PC-3 (cell line): ENCODE data around the gene METTL3. TPM values are rescaled to one million over a fixed set of nuclear protein-coding genes. Genes with fewer than 3 reads are reported as not detected.

Experiments used
- ATAC-seq: fragments of 200-7000 bp; cut with Tn5 transposase; 2 replicates; pipeline ENCODE4 v1.9.1; 2020; ENCODE audit warnings: mild to moderate bottlenecking, moderate library complexity
- BruUV-seq: library from RNA; stranded (reverse); fragments of 400-500 nt; replicated peaks from 2 replicates; lab custom pipeline; 2021; lab: Mats Ljungman, UMichigan
- CTCF ChIA-PET: fragments of 300-600 bp; sonication (Branson Sonifier 250); formaldehyde crosslinking; loops from one replicate; lab custom pipeline; 2022; ENCODE audit warnings: antibody characterized with exemption; lab: Charles Lee
- POLR2A ChIA-PET: fragments of 300-600 bp; sonication (Branson Sonifier 250); formaldehyde crosslinking; loops from one replicate; lab custom pipeline; 2022; ENCODE audit warnings: antibody characterized with exemption; ENCODE audit not compliant: unreplicated experiment; lab: Charles Lee
- DNase-seq: peaks from one replicate; pipeline ENCODE4 v3.0.0-alpha.2; 2015
- H2AFZ ChIP-seq: fragments of 300-600 bp; sonication (generic); 2 replicates; pipeline ENCODE4 v1.6.0; 2016; ENCODE audit warnings: antibody characterized with exemption, low read length
- H3F3A ChIP-seq: fragments of 300-600 bp; sonication (generic); one replicate; pipeline ENCODE4 v1.6.0; 2017; ENCODE audit warnings: antibody characterized with exemption, low read length, control low read depth, mild to moderate bottlenecking; ENCODE audit not compliant: unreplicated experiment
- H3K27ac ChIP-seq: fragments of 300-600 bp; sonication (generic); 2 replicates; pipeline ENCODE4 v1.5.1; 2016; ENCODE audit warnings: mild to moderate bottlenecking, low read length
- H3K27me3 ChIP-seq: fragments of 300-600 bp; sonication (generic); 2 replicates; pipeline ENCODE4 v1.6.1; 2016; ENCODE audit warnings: low read length, mixed read lengths
- H3K36me3 ChIP-seq: fragments of 300-600 bp; sonication (generic); 2 replicates; pipeline ENCODE4 v1.6.1; 2016; ENCODE audit warnings: low read depth, mixed run types, low read length, mixed read lengths
- H3K4me1 ChIP-seq: fragments of 300-600 bp; sonication (generic); 2 replicates; pipeline ENCODE4 v1.5.1; 2016; ENCODE audit warnings: low read length; ENCODE audit not compliant: insufficient read depth
- H3K4me2 ChIP-seq: fragments of 300-600 bp; sonication (generic); 2 replicates; pipeline ENCODE4 v1.6.0; 2016; ENCODE audit warnings: low read length
- H3K4me3 ChIP-seq: fragments of 300-600 bp; sonication (generic); 2 replicates; pipeline ENCODE4 v1.5.1; 2016; ENCODE audit warnings: mild to moderate bottlenecking, low read length, mixed read lengths
- H3K79me2 ChIP-seq: fragments of 300-600 bp; sonication (generic); 2 replicates; pipeline ENCODE4 v1.6.1; 2017; ENCODE audit warnings: low read length, mixed read lengths
- H3K9ac ChIP-seq: fragments of 300-600 bp; sonication (generic); 2 replicates; pipeline ENCODE4 v1.6.0; 2016; ENCODE audit warnings: mild to moderate bottlenecking, low read length
- H3K9me2 ChIP-seq: fragments of 300-600 bp; sonication (generic); replicated peaks from 2 replicates; pipeline ENCODE4 v1.6.1; 2016; ENCODE audit warnings: mixed run types, low read length, mixed read lengths
- H3K9me3 ChIP-seq: fragments of 300-600 bp; sonication (generic); 2 replicates; pipeline ENCODE4 v1.6.1; 2016; ENCODE audit warnings: low read length, mixed read lengths
- H4K20me1 ChIP-seq: fragments of 300-600 bp; sonication (generic); 2 replicates; pipeline ENCODE4 v1.6.1; 2016; ENCODE audit warnings: low read length, mixed read lengths
- EZH2 ChIP-seq: fragments of 300-600 bp; sonication (generic); IDR thresholded peaks from one replicate; pipeline ENCODE4 v1.6.1; 2017; ENCODE audit warnings: antibody characterized with exemption, mild to moderate bottlenecking, low read length; ENCODE audit not compliant: unreplicated experiment
- EZH2phosphoT487 ChIP-seq: fragments of 300-600 bp; sonication (generic); IDR thresholded peaks from 2 replicates; pipeline ENCODE4 v1.6.1; 2018; ENCODE audit warnings: mild to moderate bottlenecking, antibody characterized with exemption, low read length, borderline replicate concordance
- intact Hi-C: fragments of 100-400 bp; cut with micrococcal nuclease; formaldehyde crosslinking; loops from 2 replicates; pipeline ENCODE4 v1.9.0; 2023
- total RNA-seq: library from RNA; depleted of rRNA; stranded (reverse); fragments of >200 nt; gene quantifications from 2 replicates; pipeline ENCODE4 v1.2.3, GENCODE V29; 2014
- TF ChIP-seq, protein P1 (sequence below): fragments of 300-600 bp; sonication (generic); conservative IDR thresholded peaks from 2 replicates; pipeline ENCODE4 v1.5.1; 2017; ENCODE audit warnings: antibody characterized with exemption, low read depth, mild to moderate bottlenecking, low read length

The METTL3 gene
- total RNA-seq, 1 experiment from 2014 or later = 57.1 TPM

DNA sequence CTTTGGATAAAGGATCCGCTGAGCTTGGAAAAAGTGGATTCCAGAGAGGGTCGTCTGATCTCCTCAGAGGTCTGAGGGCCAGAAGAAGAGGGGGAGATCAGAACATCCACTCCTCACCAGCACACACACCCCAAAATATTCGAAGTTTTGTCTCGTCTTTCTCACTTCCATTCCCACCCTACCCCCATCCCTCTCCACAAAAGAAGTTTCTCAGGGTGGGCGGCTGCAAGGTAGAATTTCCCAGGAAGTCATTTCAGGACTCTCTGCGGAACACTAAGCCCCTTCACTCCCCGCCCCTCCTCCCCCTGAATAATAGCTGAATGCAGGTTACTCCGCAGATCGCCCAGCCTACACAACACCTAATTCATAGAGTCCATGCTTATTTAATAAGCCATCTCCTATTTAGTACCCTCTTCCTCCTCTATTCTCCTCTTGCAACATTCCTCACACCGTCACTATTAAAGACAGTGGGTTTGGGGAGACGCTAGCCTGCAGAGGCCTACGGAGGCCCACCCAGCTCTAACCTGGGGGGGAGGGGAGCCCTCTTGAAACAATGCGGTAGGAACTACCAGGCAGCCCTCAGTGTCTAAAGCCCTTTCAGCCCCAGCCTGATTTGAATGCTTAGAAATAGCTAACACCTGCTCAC is 15.7 kb upstream of the METTL3 start:
- H3K9ac ChIP-seq = 0 out of 2 replicates have a peak overlapping the region, but pooled peaks have one; percentile 51
- DNase-seq = no peak
- no peaks in the 10 kb centered on the region for H3K9me3 ChIP-seq
- peaks cover 20% of the 10 kb centered on the region for H3K4me1 ChIP-seq
- H3F3A ChIP-seq = no peaks in the 10 kb centered on the region
- TF ChIP-seq EZH2phosphoT487 (no peak), EZH2 (no peak)
- TF ChIP-seq, protein P1, sequence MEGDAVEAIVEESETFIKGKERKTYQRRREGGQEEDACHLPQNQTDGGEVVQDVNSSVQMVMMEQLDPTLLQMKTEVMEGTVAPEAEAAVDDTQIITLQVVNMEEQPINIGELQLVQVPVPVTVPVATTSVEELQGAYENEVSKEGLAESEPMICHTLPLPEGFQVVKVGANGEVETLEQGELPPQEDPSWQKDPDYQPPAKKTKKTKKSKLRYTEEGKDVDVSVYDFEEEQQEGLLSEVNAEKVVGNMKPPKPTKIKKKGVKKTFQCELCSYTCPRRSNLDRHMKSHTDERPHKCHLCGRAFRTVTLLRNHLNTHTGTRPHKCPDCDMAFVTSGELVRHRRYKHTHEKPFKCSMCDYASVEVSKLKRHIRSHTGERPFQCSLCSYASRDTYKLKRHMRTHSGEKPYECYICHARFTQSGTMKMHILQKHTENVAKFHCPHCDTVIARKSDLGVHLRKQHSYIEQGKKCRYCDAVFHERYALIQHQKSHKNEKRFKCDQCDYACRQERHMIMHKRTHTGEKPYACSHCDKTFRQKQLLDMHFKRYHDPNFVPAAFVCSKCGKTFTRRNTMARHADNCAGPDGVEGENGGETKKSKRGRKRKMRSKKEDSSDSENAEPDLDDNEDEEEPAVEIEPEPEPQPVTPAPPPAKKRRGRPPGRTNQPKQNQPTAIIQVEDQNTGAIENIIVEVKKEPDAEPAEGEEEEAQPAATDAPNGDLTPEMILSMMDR = no peak
- H3K27me3 ChIP-seq = no peaks in the 10 kb centered on the region
- CTCF ChIA-PET = interaction anchor here (0.7 to 1.0 kb wide), 2 partner anchors 16 to 28 kb away, joined by 3 to 9 read pairs (median 5); partner anchors contain the start of gene METTL3
- no peaks in the 10 kb centered on the region for H4K20me1 ChIP-seq
- no peaks in the 10 kb centered on the region for H3K79me2 ChIP-seq
- no peak overlapping the region for H3K27ac ChIP-seq
- ATAC-seq = no peak
- peak overlapping the region; percentile 95 for H2AFZ ChIP-seq
- no peaks in the 10 kb centered on the region for H3K36me3 ChIP-seq
- no peaks in the 10 kb centered on the region for H3K9me2 ChIP-seq
- peak overlapping the region; percentile 90 for H3K4me2 ChIP-seq
- POLR2A ChIA-PET = interaction anchor here (0.9 to 1.2 kb wide), 2 partner anchors 15 to 29 kb away, joined by 3 to 4 read pairs; partner anchors contain the start of gene METTL3
- H3K4me3 ChIP-seq = peak overlapping the region; percentile 85
- BruUV-seq = no TSS peak
- intact Hi-C loops = loop anchor here (1.0 kb wide), 1 partner anchor 31 kb away; no protein-coding TSS in a partner anchor

DNA sequence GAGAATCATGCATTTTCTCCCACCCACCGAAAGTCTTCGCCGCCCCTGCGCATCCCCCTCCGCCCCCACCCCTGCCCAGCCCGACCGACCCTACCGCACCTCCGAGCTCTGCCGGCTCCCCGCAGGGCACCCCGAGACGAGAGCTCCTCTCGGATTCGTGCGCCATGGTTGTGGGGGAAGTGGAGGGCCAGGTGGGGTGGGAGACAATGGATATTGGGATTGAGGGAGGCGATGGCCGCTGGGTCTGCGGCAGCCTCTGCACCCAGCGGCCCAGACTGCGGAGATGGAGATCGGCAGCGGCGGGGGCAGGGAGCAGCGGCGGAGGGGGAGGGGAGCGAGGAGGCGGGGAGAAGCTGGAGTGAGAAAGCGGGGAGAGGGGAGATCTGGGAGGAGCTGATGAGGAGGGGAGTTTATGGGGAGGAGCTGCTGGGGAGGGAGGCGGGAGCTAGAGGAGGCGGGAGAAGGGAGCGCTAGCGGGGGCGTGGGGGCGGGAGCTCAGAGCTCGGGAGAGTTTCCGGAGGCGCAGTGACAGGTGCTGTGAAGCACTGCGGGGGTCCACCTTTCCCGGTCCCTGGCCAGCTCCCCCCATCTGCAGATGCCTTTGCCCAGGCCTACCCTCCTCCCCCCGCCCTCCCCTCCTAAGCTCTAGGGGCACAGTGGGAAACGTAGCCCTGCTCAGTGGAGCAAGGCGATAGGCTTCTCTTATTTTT is 15.0 kb upstream of the METTL3 start, which contains the start of gene SALL2:
TSS of gene SALL2 (minus strand) at position 385 of the 710 bp plus-strand sequence. CDS start at position 166, 219 bp downstream.
- H3K4me1 ChIP-seq = peaks cover 20% of the 10 kb centered on the region
- no peak within 1 kb of the TSS for H3K27ac ChIP-seq
- H2AFZ ChIP-seq = peak within 1 kb of the TSS; percentile 95
- intact Hi-C loops = loop anchor here (1.0 kb wide), 1 partner anchor 31 kb away; no protein-coding TSS in a partner anchor
- H3F3A ChIP-seq = no peaks in the 10 kb centered on the region
- H3K27me3 ChIP-seq = no peaks in the 10 kb centered on the region
- DNase-seq (peak; percentile 57), ATAC-seq (peak; percentile 87)
- TF ChIP-seq, protein P1 = no peak
- TF ChIP-seq EZH2 = no peak
- no peak for TF ChIP-seq EZH2phosphoT487
- H3K36me3 ChIP-seq = no peaks in the 10 kb centered on the region
- peak within 1 kb of the TSS; percentile 51; the same call in 1 of the 2 replicates for H3K9ac ChIP-seq
- no peaks in the 10 kb centered on the region for H3K79me2 ChIP-seq
- H4K20me1 ChIP-seq = no peaks in the 10 kb centered on the region
- ChIA-PET CTCF (interaction anchor here (0.5 to 0.9 kb wide), 3 partner anchors 8 to 28 kb away, joined by 3 to 9 read pairs (median 4); partner anchors contain the start of gene METTL3), POLR2A (interaction anchor here (0.6 to 1.2 kb wide), 4 partner anchors 13 to 1070 kb away, joined by 3 to 5 read pairs (median 4); partner anchors contain the start of gene METTL3)
- H3K4me3 ChIP-seq = peak within 1 kb of the TSS; percentile 85
- no peaks in the 10 kb centered on the region for H3K9me3 ChIP-seq
- no peaks in the 10 kb centered on the region for H3K9me2 ChIP-seq
- peak within 1 kb of the TSS; percentile 90 for H3K4me2 ChIP-seq
- no TSS peak for BruUV-seq
